Fibroblast of the conjunctiva (primary cell): Measurements from ENCODE around the gene HAUS7.

Source experiments
- DNase-seq: peaks from one replicate; pipeline ENCODE4 v3.0.0-alpha.2; 2010; ENCODE audit warnings: low read depth

Gene HAUS7

GRCh38 chrX:153476666-153477363 lies 6.4 kb upstream of the HAUS7 start:
- no peak for DNase-seq

DNA sequence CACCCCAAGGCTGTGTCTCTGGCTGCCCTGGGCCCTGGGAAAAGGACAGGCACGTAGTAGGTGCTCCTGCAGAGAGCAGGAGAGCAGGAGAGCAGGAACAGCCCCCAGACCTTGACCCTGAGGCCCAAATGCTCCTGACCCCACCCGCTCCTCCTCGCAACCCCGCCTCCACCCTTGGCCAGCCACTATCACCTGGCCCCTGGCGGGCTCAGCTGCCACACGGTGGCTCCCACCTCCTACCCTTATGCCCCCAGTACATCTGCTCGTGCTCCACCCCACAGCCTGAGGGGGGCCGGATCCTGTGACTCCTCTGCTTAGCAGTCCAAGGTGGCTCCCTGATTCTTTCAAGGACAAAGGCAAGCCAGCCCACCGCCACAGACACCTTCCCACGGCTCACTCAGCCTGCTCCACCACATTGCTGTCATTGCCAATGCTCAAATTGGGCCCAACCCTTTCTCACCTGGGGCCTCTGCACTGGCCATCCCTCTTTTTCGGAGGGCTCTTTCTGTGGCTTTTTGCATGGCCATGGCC lies 5.4 kb upstream of the HAUS7 start:
- DNase-seq: no peak

DNA sequence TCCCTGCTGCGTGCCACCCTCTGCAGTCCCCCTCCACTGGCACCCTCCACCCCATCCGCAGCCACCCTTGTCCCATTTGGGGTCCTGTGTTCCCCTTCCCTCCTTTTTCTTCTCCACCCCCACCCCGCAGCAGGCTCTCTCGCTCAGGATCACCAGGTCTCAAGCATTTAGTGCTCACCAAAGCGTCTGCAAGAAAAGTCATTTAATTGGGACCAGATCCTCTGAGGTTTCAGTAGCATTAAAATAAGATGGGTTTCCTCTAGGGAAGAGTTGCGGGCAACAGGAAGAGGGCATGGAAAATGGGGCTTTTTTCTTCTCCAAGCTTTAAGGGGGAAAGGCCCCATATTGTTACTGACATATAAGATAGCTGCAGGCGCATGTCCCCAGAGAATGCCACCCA lies 4.9 kb upstream of the HAUS7 start:
- DNase-seq: no peak

- no peak for DNase-seq
Measured at GRCh38 chrX:153474718-153475117, 4.3 kb upstream of the HAUS7 start.

- no peak for DNase-seq
Measured at GRCh38 chrX:153474266-153474665, 3.9 kb upstream of the HAUS7 start.

- no peak for DNase-seq
Measured at GRCh38 chrX:153473126-153473525, 2.8 kb upstream of the HAUS7 start.

DNA sequence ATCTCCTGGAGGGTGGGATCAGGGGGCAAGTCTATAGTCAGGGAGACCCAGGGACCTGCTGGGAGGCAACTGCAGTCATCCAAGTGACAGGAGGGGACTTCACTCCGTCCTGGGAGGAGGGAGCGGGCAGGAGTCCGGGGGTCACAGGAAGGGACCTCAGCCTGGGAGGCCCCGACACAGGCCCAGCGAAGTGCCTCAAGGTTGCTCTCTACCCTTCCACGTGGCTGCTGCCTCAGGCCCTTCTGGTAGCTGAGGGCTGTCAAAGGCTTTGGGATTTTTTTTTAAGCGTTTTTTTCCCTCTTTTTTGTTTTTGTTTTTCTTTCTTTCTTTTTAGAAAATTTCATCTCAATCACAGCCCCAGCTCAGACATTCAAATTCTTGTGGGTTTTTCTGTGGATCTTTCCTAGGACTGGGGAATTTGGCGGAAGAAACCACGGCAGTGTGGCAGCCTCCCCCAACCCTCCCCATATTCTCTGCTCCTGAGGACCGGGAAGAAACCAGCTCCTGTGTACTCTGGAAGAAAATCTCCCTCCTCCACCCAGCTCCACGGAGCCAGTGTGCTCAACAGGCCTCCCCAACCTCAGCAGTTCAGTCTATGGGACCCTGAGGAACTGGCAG lies 1.4 kb upstream of the HAUS7 start:
- DNase-seq: no peak

DNA sequence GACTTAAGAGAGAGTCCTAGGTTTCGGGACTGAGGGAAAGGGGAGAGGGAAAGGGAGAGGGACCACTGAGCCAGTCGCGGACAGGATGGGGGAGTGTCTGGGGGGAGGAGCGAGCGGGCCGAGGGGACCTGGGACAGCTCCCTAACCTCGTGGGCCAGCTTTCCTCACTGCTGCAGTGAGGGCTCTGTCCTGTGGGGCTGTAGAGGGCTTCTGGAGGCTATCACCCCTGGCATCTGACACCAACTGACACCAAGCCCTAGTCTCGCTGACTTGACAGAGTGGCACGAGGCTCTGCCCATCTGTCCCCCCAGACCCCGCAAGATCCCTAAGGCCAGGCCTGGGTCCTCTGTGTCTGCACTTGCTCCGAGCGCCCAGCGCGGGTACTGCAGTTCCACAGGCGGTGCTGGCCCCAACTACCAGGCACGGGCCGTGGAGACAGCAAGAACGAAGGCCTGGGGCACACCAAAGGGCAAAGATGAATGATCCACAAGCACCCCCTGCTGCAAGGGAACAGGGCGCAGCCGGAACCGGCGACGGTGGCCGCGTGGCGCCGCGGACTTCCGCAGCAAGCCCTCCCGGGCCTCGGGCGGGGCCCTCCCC lies 465 bp downstream of the HAUS7 start:
- no peak for DNase-seq

GRCh38 chrX:153468008-153468580 lies 2.3 kb downstream of the HAUS7 start:
- DNase-seq: no peak

- no peak for DNase-seq
Measured at GRCh38 chrX:153465691-153466380, 4.5 kb downstream of the HAUS7 start.

- DNase-seq: no peak
Measured at GRCh38 chrX:153464116-153464515, 6.3 kb downstream of the HAUS7 start.

GRCh38 chrX:153463556-153463955 lies 6.8 kb downstream of the HAUS7 start:
- no peak for DNase-seq

DNA sequence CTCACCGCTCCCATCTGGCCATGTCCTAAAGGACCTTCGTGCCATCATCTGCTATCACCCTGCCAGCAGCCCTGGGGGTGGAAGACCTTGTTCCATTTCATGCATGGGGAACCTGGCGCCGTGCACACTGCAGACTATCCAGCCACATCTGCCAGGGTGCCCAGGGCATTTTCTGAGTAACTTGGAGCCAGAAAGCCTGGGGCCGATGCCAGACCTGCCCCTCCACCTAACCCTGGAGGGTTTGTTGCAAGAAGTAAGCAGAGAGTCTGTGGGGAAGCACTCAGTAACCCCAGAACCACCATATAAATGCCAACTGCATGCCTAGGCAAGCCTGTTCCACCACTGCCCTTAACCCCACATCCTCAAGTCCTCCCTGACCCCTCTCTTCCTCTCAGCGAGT lies 7.3 kb downstream of the HAUS7 start:
- DNase-seq: no peak

DNA sequence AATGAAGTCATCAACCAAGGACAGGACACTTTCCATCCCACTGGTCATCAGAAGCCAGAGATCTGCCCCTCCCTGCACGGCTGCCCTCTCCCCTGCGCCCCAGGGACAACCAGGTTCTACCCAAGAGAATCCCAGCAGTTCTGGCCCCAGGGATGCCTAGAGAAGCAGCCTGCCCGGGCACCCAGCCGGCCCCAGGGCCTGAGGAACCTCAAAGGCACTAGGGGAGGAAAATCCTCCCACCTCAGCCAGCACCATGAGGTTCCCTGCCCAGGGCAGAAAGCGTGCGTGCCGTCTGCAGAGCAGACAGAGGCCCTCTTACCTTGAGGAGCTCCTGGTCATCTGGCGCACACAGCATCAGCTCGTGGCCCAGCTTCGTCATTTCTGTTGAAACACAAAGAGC lies 8.1 kb downstream of the HAUS7 start:
- no peak for DNase-seq

GRCh38 chrX:153460826-153461225 lies 9.6 kb downstream of the HAUS7 start:
- DNase-seq: no peak

GRCh38 chrX:153459986-153460385 lies 10.4 kb downstream of the HAUS7 start:
- DNase-seq: no peak

DNA sequence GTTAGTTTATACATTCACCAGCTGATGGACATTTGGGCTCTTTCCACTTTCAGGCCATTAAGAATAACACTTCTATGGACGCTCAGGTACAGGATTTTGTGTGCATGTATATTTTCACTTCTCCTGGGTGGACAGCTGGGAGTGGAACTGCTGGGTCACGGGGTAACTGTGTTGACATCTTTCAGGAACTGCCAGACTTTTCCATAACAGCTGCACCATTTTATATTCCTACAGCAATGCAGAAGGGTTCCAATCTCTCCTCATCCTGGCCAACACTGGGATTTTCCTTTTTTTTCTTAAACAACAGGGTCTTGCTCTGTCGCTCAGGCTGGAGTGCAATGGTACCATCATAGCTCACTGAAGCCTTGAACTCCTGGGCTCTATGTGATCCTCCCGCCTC lies 11.9 kb downstream of the HAUS7 start:
- DNase-seq: no peak

DNA sequence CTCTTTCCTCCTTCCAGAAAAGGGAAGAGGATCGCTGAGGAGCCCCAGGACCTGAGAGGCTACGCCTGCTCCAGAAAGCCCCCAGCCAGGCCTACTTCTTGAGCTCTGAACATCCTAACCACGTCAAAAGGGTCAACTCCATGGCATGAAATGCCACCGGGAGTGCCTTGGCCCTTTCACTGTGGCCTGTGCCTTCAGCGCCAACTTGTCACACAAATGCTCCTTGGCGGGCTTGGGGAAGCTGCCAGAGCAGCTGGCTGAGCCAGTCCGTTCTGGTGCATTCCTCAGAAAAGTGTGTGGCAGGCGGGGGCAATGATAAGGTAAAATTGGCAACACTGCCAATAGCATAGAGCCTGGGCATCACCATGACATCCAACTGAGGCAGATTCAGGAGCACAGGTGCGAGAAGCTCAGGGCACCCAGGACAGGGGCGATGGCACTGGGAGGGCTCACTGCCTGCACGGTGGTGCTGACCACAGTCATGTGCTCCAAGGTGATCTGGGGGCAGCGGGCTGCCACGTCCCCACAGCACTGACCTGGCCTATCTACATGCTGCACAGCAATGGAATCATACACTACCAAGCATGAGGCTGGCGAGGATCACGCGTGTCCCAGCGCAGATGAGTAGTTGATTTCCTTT lies 12.4 kb downstream of the HAUS7 start:
- DNase-seq: no peak

- DNase-seq: no peak
Measured at GRCh38 chrX:153457136-153457825, 13.1 kb downstream of the HAUS7 start.

DNA sequence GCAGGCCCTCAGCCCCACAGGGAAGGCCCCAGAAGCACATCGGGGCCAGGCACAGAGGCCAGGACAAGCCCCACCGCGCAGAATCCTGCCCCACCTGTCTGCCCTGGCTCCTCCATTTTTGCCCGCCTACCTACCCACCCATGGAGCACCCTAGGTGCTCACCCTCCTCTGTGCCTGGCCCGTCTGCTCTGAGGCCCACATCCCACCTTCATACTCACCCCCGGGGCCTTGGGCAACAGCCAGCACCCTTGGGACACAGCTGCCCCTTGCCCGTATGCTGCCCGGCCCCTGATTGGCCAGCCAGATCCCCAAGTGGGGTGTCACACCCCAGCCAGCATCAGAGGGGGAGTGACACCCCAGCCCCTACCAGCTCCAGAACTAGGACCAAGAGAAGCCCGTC lies 13.7 kb downstream of the HAUS7 start:
- no peak for DNase-seq

GRCh38 chrX:153456161-153456560 lies 14.2 kb downstream of the HAUS7 start:
- DNase-seq: no peak
